HEK293 (cell line): ENCODE measurements around the gene PPIP5K2.

ENCODE experiments used
- CTCF ChIA-PET: fragments of 350-600 bp; formaldehyde crosslinking; extraction: SDS; loops from one replicate; lab custom pipeline; 2021; ENCODE audit warnings: antibody characterized with exemption; lab: Yijun Ruan, JAX
- POLR2A ChIA-PET: fragments of 300-600 bp; formaldehyde crosslinking; extraction: SDS; loops from one replicate; lab custom pipeline; 2020; ENCODE audit warnings: antibody characterized with exemption, inconsistent platforms; lab: Yijun Ruan, JAX
- H3K27ac ChIP-seq: fragments of 200-500 bp; sonication (Bioruptor generic); 2 replicates; pipeline ENCODE4 v1.5.1; 2014; ENCODE audit warnings: low read depth, low read length, control low read depth, inconsistent platforms; ENCODE audit errors: extremely low read depth
- H3K36me3 ChIP-seq, 2 experiments: fragments of 200-500 bp in 1 of 2; sonication (Bioruptor generic) in 1 of 2; 1 replicate in 1 of 2; 2 replicates in 1 of 2; pipeline ENCODE4 v1.5.1; 2014 to 2017; ENCODE audit warnings: inconsistent platforms in 2 of 2, low read length in 2 of 2; ENCODE audit not compliant: control insufficient read depth in 2 of 2, insufficient read depth in 1 of 2
- H3K4me1 ChIP-seq: fragments of 200-500 bp; sonication (Bioruptor generic); 2 replicates; pipeline ENCODE4 v1.5.1; 2014; ENCODE audit warnings: mild to moderate bottlenecking, low read length, inconsistent platforms; ENCODE audit not compliant: control insufficient read depth, insufficient read depth
- H3K4me3 ChIP-seq: 2 replicates; pipeline ENCODE4 v1.5.1; 2011; ENCODE audit warnings: low read depth, mild to moderate bottlenecking, control low read depth, low read length, moderate library complexity
- H3K9me3 ChIP-seq: fragments of 200-500 bp; sonication (Bioruptor generic); 2 replicates; pipeline ENCODE4 v1.5.1; 2014; ENCODE audit warnings: low read depth, low read length, inconsistent platforms; ENCODE audit not compliant: control insufficient read depth, insufficient read depth
- HOXC10 ChIP-seq: sonication (generic); formaldehyde crosslinking; IDR thresholded peaks from 2 replicates; pipeline ENCODE4 v1.8.1; 2023; ENCODE audit warnings: mild to moderate bottlenecking, missing genetic modification reagents
- ZBTB21 ChIP-seq: fragments of 450-650 bp; formaldehyde crosslinking; IDR thresholded peaks from 2 replicates; pipeline ENCODE4 v1.5.1; 2017; ENCODE audit warnings: missing biosample characterization, missing genetic modification characterization
- ZFP3 ChIP-seq: fragments of 450-650 bp; formaldehyde crosslinking; IDR thresholded peaks from 2 replicates; pipeline ENCODE4 v1.5.1; 2016; ENCODE audit warnings: low read depth, missing biosample characterization, missing genetic modification characterization
- ZNF112 ChIP-seq: fragments of 450-650 bp; formaldehyde crosslinking; IDR thresholded peaks from 2 replicates; pipeline ENCODE4 v1.5.0; 2017; ENCODE audit warnings: missing biosample characterization, missing genetic modification characterization
- ZNF138 ChIP-seq: fragments of 450-650 bp; formaldehyde crosslinking; IDR thresholded peaks from 2 replicates; pipeline ENCODE4 v1.5.1; 2016; ENCODE audit warnings: missing biosample characterization, missing genetic modification characterization, borderline replicate concordance
- ZNF239 ChIP-seq: fragments of 450-650 bp; formaldehyde crosslinking; IDR thresholded peaks from 2 replicates; pipeline ENCODE4 v1.5.1; 2016; ENCODE audit warnings: missing biosample characterization, missing genetic modification characterization
- ZNF292 ChIP-seq: fragments of 450-650 bp; formaldehyde crosslinking; IDR thresholded peaks from 2 replicates; pipeline ENCODE4 v1.5.1; 2016; ENCODE audit warnings: low read depth, missing biosample characterization, missing genetic modification characterization, borderline replicate concordance
- ZNF433 ChIP-seq: fragments of 450-650 bp; formaldehyde crosslinking; IDR thresholded peaks from 2 replicates; pipeline ENCODE4 v1.5.1; 2016; ENCODE audit warnings: missing biosample characterization, missing genetic modification characterization, low read depth
- ZNF521 ChIP-seq: fragments of 450-650 bp; formaldehyde crosslinking; IDR thresholded peaks from 2 replicates; pipeline ENCODE4 v1.5.1; 2017; ENCODE audit warnings: missing biosample characterization, mild to moderate bottlenecking, missing genetic modification characterization
- ZNF660 ChIP-seq: fragments of 450-650 bp; IDR thresholded peaks from 2 replicates; pipeline ENCODE4 v1.5.1; 2018; ENCODE audit warnings: missing biosample characterization, mild to moderate bottlenecking, missing genetic modification characterization
- ZNF768 ChIP-seq: fragments of 450-650 bp; formaldehyde crosslinking; IDR thresholded peaks from 2 replicates; pipeline ENCODE4 v1.5.1; 2018; ENCODE audit warnings: missing biosample characterization, mild to moderate bottlenecking, missing genetic modification characterization
- ZSCAN16 ChIP-seq: fragments of 450-650 bp; formaldehyde crosslinking; IDR thresholded peaks from 2 replicates; pipeline ENCODE4 v1.5.1; 2016; ENCODE audit warnings: missing biosample characterization, missing genetic modification characterization
- TF ChIP-seq, protein P1 (sequence below): fragments of 450-650 bp; formaldehyde crosslinking; IDR thresholded peaks from 2 replicates; pipeline ENCODE4 v1.5.1; 2017; ENCODE audit warnings: missing biosample characterization, missing genetic modification characterization
- TF ChIP-seq, protein P2 (sequence below): fragments of 450-650 bp; formaldehyde crosslinking; IDR thresholded peaks from 2 replicates; pipeline ENCODE4 v1.5.1; 2016; ENCODE audit warnings: missing biosample characterization, missing genetic modification characterization
- TF ChIP-seq, protein P3 (sequence below): fragments of 450-650 bp; formaldehyde crosslinking; IDR thresholded peaks from 2 replicates; pipeline ENCODE4 v1.5.0; 2017; ENCODE audit warnings: missing biosample characterization, missing genetic modification characterization, borderline replicate concordance
- TF ChIP-seq, protein P4 (sequence below): fragments of 450-650 bp; formaldehyde crosslinking; IDR thresholded peaks from 2 replicates; pipeline ENCODE4 v1.5.1; 2017; ENCODE audit warnings: missing biosample characterization, missing genetic modification characterization
- TF ChIP-seq, protein P5 (sequence below): fragments of 450-650 bp; formaldehyde crosslinking; IDR thresholded peaks from 2 replicates; pipeline ENCODE4 v1.5.1; 2016; ENCODE audit warnings: missing biosample characterization, missing genetic modification characterization

PPIP5K2 gene

DNA sequence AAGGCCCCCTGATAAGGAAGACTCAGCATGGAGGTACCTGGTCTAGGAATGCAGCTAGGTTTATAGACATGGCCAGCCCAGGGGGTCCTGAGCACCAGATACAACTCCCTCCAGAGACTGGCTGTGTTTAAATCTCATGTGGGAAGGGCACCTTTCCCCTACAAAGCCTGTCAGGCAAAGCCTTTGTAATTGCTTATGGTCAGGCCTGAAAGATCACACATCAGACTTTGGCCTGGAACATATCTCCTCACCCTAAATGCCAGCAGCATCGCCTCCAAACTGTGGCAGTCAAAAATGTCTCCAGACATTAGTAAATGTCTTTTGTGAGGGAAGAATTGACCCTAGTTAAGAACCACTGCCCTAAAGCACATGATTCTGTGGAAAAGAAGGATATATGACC, 86.9 kb downstream of the PPIP5K2 start:
- Histone ChIP-seq H3K4me3 (no peak overlapping the region), H3K9me3 (no peaks in the 10 kb centered on the region), H3K27ac (no peak overlapping the region), H3K36me3 (no peaks in the 10 kb centered on the region), H3K4me1 (no peaks in the 10 kb centered on the region)
- TF ChIP-seq ZNF768 (tag by site-specific recombination): no peak
- no peak for TF ChIP-seq ZNF660
- no peak for TF ChIP-seq ZNF433 (tag by site-specific recombination)
- TF ChIP-seq ZNF112 (tag by site-specific recombination): no peak
- no peak for TF ChIP-seq ZNF138 (tag by site-specific recombination)
- no peak for TF ChIP-seq ZNF292 (tag by site-specific recombination)
- TF ChIP-seq, protein P1, sequence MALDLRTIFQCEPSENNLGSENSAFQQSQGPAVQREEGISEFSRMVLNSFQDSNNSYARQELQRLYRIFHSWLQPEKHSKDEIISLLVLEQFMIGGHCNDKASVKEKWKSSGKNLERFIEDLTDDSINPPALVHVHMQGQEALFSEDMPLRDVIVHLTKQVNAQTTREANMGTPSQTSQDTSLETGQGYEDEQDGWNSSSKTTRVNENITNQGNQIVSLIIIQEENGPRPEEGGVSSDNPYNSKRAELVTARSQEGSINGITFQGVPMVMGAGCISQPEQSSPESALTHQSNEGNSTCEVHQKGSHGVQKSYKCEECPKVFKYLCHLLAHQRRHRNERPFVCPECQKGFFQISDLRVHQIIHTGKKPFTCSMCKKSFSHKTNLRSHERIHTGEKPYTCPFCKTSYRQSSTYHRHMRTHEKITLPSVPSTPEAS (tag by site-specific recombination): no peak
- TF ChIP-seq, protein P2, sequence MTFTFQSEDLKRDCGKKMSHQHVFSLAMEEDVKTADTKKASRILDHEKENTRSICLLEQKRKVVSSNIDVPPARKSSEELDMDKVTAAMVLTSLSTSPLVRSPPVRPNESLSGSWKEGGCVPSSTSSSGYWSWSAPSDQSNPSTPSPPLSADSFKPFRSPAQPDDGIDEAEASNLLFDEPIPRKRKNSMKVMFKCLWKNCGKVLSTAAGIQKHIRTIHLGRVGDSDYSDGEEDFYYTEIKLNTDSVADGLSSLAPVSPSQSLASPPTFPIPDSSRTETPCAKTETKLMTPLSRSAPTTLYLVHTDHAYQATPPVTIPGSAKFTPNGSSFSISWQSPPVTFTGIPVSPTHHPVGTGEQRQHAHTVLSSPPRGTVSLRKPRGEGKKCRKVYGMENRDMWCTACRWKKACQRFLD: no peak
- TF ChIP-seq HOXC10: no peak
- TF ChIP-seq, protein P3, sequence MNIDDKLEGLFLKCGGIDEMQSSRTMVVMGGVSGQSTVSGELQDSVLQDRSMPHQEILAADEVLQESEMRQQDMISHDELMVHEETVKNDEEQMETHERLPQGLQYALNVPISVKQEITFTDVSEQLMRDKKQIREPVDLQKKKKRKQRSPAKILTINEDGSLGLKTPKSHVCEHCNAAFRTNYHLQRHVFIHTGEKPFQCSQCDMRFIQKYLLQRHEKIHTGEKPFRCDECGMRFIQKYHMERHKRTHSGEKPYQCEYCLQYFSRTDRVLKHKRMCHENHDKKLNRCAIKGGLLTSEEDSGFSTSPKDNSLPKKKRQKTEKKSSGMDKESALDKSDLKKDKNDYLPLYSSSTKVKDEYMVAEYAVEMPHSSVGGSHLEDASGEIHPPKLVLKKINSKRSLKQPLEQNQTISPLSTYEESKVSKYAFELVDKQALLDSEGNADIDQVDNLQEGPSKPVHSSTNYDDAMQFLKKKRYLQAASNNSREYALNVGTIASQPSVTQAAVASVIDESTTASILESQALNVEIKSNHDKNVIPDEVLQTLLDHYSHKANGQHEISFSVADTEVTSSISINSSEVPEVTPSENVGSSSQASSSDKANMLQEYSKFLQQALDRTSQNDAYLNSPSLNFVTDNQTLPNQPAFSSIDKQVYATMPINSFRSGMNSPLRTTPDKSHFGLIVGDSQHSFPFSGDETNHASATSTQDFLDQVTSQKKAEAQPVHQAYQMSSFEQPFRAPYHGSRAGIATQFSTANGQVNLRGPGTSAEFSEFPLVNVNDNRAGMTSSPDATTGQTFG: no peak
- TF ChIP-seq ZFP3 (tag by site-specific recombination): no peak
- TF ChIP-seq ZNF239: no peak
- TF ChIP-seq, protein P4, sequence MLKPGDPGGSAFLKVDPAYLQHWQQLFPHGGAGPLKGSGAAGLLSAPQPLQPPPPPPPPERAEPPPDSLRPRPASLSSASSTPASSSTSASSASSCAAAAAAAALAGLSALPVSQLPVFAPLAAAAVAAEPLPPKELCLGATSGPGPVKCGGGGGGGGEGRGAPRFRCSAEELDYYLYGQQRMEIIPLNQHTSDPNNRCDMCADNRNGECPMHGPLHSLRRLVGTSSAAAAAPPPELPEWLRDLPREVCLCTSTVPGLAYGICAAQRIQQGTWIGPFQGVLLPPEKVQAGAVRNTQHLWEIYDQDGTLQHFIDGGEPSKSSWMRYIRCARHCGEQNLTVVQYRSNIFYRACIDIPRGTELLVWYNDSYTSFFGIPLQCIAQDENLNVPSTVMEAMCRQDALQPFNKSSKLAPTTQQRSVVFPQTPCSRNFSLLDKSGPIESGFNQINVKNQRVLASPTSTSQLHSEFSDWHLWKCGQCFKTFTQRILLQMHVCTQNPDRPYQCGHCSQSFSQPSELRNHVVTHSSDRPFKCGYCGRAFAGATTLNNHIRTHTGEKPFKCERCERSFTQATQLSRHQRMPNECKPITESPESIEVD (tag by site-specific recombination): no peak
- TF ChIP-seq, protein P5, sequence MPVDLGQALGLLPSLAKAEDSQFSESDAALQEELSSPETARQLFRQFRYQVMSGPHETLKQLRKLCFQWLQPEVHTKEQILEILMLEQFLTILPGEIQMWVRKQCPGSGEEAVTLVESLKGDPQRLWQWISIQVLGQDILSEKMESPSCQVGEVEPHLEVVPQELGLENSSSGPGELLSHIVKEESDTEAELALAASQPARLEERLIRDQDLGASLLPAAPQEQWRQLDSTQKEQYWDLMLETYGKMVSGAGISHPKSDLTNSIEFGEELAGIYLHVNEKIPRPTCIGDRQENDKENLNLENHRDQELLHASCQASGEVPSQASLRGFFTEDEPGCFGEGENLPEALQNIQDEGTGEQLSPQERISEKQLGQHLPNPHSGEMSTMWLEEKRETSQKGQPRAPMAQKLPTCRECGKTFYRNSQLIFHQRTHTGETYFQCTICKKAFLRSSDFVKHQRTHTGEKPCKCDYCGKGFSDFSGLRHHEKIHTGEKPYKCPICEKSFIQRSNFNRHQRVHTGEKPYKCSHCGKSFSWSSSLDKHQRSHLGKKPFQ: no peak
- no peak for TF ChIP-seq ZSCAN16 (tag by site-specific recombination)
- no peak for TF ChIP-seq ZNF521 (tag by site-specific recombination)
- POLR2A ChIA-PET: no interaction called here
- CTCF ChIA-PET: no interaction called here

DNA sequence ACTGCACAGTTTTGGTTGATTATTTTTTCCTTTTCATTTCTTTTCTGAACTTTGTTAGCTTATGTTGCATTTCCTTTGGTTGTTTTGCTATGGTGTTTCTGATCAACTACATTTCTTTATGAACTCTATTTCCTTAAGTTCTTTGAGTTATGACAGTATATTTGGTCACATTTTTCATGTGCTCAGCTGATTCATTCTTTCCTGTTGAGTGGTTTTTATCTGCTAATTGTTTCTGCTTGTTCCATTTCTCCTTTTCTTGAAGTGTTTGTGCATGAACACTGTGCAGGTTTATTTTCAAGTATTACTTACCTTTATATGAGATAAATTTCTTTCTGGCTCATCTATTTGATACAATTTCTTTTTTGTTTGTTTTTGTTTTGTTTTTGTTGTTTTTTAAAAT, 87.6 kb downstream of the PPIP5K2 start:
- Histone ChIP-seq H3K4me3 (no peak overlapping the region), H3K9me3 (no peaks in the 10 kb centered on the region), H3K27ac (no peak overlapping the region), H3K4me1 (no peaks in the 10 kb centered on the region), H3K36me3 (no peaks in the 10 kb centered on the region)
- no peak for TF ChIP-seq ZBTB21
- TF ChIP-seq, protein P4 (tag by site-specific recombination): no peak
- ChIA-PET POLR2A (no interaction called here), CTCF (no interaction called here)
